Gastroesophageal sphincter (tissue), 3 donors: ENCODE results near the gene EVPLL.
"Not testable (repeated sequence)": the region's sequence is repeated elsewhere in the genome, so short reads cannot be mapped to it uniquely, and the experiment has no call there.

Experiments used
- POLR2A ChIP-seq, 2 donors: fragments of 450-650 bp; IDR thresholded peaks; one replicate each; pipeline ENCODE4 v1.6.1; 2017; ENCODE audit warnings: antibody characterized with exemption in 2 of 2, mild to moderate bottlenecking in 2 of 2, moderate library complexity in 1 of 2
- POLR2AphosphoS5 ChIP-seq: sonication (generic); formaldehyde crosslinking; IDR thresholded peaks from one replicate; pipeline ENCODE4 v1.6.1; 2017; ENCODE audit warnings: antibody characterized with exemption
- TF ChIP-seq, protein P1 (sequence below), 4 experiments: fragments of 200-600 bp in 2 of 4; fragments of 450-650 bp in 2 of 4; sonication (generic) in 1 of 4; IDR thresholded peaks; one replicate each; pipeline ENCODE4 v1.5.1; 2017 to 2019; ENCODE audit warnings: antibody characterized with exemption in 4 of 4, mild to moderate bottlenecking in 2 of 4, moderate library complexity in 2 of 4

DNA sequence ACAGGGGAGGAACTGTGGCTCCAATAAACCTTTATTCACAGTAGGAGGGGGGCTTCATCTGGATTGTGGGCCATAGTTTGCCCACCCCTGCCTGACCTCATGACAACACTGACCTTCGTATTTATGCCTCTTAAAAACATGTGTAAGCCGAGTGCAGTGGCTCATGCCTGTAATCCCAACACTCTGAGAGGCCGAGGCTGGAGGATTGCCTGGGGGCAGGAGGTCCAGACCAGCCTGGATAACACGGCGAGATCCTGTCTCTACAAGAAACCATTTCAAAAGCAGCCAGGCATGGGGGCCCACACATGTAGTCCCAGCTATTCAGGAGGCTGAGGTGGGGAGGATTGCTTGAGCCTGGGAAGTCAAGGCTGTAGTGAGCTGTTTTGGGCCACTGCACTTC, 10.0 kb downstream of the EVPLL start:
- not testable (repeated sequence) for TF ChIP-seq POLR2AphosphoS5; POLR2A (IDR thresholded peaks at IDR 0.05)
- TF ChIP-seq, protein P1, sequence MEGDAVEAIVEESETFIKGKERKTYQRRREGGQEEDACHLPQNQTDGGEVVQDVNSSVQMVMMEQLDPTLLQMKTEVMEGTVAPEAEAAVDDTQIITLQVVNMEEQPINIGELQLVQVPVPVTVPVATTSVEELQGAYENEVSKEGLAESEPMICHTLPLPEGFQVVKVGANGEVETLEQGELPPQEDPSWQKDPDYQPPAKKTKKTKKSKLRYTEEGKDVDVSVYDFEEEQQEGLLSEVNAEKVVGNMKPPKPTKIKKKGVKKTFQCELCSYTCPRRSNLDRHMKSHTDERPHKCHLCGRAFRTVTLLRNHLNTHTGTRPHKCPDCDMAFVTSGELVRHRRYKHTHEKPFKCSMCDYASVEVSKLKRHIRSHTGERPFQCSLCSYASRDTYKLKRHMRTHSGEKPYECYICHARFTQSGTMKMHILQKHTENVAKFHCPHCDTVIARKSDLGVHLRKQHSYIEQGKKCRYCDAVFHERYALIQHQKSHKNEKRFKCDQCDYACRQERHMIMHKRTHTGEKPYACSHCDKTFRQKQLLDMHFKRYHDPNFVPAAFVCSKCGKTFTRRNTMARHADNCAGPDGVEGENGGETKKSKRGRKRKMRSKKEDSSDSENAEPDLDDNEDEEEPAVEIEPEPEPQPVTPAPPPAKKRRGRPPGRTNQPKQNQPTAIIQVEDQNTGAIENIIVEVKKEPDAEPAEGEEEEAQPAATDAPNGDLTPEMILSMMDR (IDR thresholded peaks at IDR 0.05): not testable (repeated sequence)
